Epithelial cell of esophagus (primary cell): ENCODE measurements around the gene INPP5B.

Experiments
- DNase-seq: peaks from one replicate; pipeline ENCODE4 v3.0.0; 2010; ENCODE audit warnings: low read depth
- H3K4me3 ChIP-seq: 2 replicates; pipeline ENCODE4 v1.5.1; 2011; ENCODE audit warnings: mild to moderate bottlenecking, low read length, control low read depth
- CTCF ChIP-seq: IDR thresholded peaks from 2 replicates; pipeline ENCODE4 v1.5.1; 2011; ENCODE audit warnings: low read depth, mild to moderate bottlenecking, low read length, control low read depth, inconsistent platforms; ENCODE audit not compliant: insufficient read depth; ENCODE audit errors: missing control alignments

Gene INPP5B

GRCh38 chr1:37822906-37823815, 123.7 kb downstream of the INPP5B start:
- DNase-seq = peak; percentile 76
- no peak overlapping the region for H3K4me3 ChIP-seq
- no peak for TF ChIP-seq CTCF

GRCh38 chr1:37821481-37821880, 125.4 kb downstream of the INPP5B start:
- TF ChIP-seq CTCF = no peak
- DNase-seq = no peak

GRCh38 chr1:37817481-37817880, 129.4 kb downstream of the INPP5B start:
- H3K4me3 ChIP-seq = no peak overlapping the region
- DNase-seq = peak; percentile 31
- TF ChIP-seq CTCF = no peak

More at GRCh38 chr1:37821481-37821880, 125.4 kb downstream of the INPP5B start:
- no peak overlapping the region for H3K4me3 ChIP-seq

- TF ChIP-seq CTCF = no peak
- no peak for DNase-seq
Measured at GRCh38 chr1:37814252-37814651, 132.6 kb downstream of the INPP5B start.

GRCh38 chr1:37813529-37814145, 133.2 kb downstream of the INPP5B start:
- no peak overlapping the region for H3K4me3 ChIP-seq
- TF ChIP-seq CTCF = no peak
- DNase-seq = no peak

More at GRCh38 chr1:37814252-37814651, 132.6 kb downstream of the INPP5B start:
- H3K4me3 ChIP-seq = no peak overlapping the region

- peak; percentile 91 for TF ChIP-seq CTCF
- H3K4me3 ChIP-seq = no peak overlapping the region
- DNase-seq = peak; percentile 82
Measured at GRCh38 chr1:37811027-37811655, 135.7 kb downstream of the INPP5B start.
